GM23248 (cell line): Measurements from ENCODE around the gene FAM117B. TPM values are rescaled to one million over a fixed set of nuclear protein-coding genes. Genes with fewer than 3 reads are reported as not detected.
A peak's percentile ranks its signal among the peaks of the same experiment; 100 is the strongest.

Experiments used
- DNase-seq: peaks from one replicate; pipeline ENCODE4 v3.0.0-alpha.2; 2015
- H2AFZ ChIP-seq: fragments of 200-600 bp; sonication (generic); 2 replicates; pipeline ENCODE4 v1.6.1; 2016; ENCODE audit warnings: antibody characterized with exemption
- H3F3A ChIP-seq: fragments of 200-600 bp; sonication (generic); 2 replicates; pipeline ENCODE4 v1.6.1; 2016; ENCODE audit warnings: mild to moderate bottlenecking, antibody characterized with exemption, mixed run types; ENCODE audit not compliant: insufficient read depth
- H3K27ac ChIP-seq: fragments of 200-600 bp; sonication (generic); 2 replicates; pipeline ENCODE4 v1.5.1; 2016; ENCODE audit warnings: mild to moderate bottlenecking
- H3K27me3 ChIP-seq: fragments of 200-600 bp; sonication (generic); replicated peaks from 2 replicates; pipeline ENCODE4 v1.6.1; 2016; ENCODE audit warnings: mild to moderate bottlenecking; ENCODE audit not compliant: insufficient read depth
- H3K36me3 ChIP-seq: fragments of 200-600 bp; sonication (generic); 2 replicates; pipeline ENCODE4 v1.6.1; 2016; ENCODE audit warnings: low read depth, mild to moderate bottlenecking
- H3K4me1 ChIP-seq: fragments of 200-600 bp; sonication (generic); 2 replicates; pipeline ENCODE4 v1.6.1; 2016; ENCODE audit warnings: mild to moderate bottlenecking; ENCODE audit not compliant: insufficient read depth
- H3K4me2 ChIP-seq: fragments of 200-600 bp; sonication (generic); one replicate; pipeline ENCODE4 v1.6.1; 2016; ENCODE audit warnings: mild to moderate bottlenecking; ENCODE audit not compliant: unreplicated experiment
- H3K4me3 ChIP-seq: fragments of 200-600 bp; sonication (generic); 2 replicates; pipeline ENCODE4 v1.5.1; 2016; ENCODE audit warnings: mild to moderate bottlenecking
- H3K79me2 ChIP-seq: fragments of 200-600 bp; sonication (generic); 2 replicates; pipeline ENCODE4 v1.6.1; 2016; ENCODE audit warnings: mild to moderate bottlenecking; ENCODE audit not compliant: insufficient read depth
- H3K9ac ChIP-seq: fragments of 200-600 bp; sonication (generic); 2 replicates; pipeline ENCODE4 v1.6.1; 2016; ENCODE audit warnings: mild to moderate bottlenecking
- H3K9me2 ChIP-seq: fragments of 200-600 bp; sonication (generic); 2 replicates; pipeline ENCODE4 v1.6.1; 2016; ENCODE audit warnings: mixed run types, mild to moderate bottlenecking, moderate library complexity; ENCODE audit not compliant: insufficient read depth
- H3K9me3 ChIP-seq: fragments of 200-600 bp; sonication (generic); one replicate; pipeline ENCODE4 v1.6.1; 2017; ENCODE audit warnings: low read depth
- H4K20me1 ChIP-seq: fragments of 200-600 bp; sonication (generic); 2 replicates; pipeline ENCODE4 v1.6.0; 2016; ENCODE audit not compliant: insufficient read depth
- EZH2 ChIP-seq: fragments of 200-600 bp; sonication (generic); IDR thresholded peaks from 2 replicates; pipeline ENCODE4 v1.6.1; 2018; ENCODE audit warnings: antibody characterized with exemption, mild to moderate bottlenecking; ENCODE audit not compliant: insufficient read depth, poor library complexity, severe bottlenecking
- EZH2phosphoT487 ChIP-seq: fragments of 200-600 bp; sonication (generic); IDR thresholded peaks from 2 replicates; pipeline ENCODE4 v1.6.1; 2018; ENCODE audit warnings: antibody characterized with exemption, moderate library complexity, mild to moderate bottlenecking, low read depth; ENCODE audit not compliant: insufficient read depth
- WGBS, 2 experiments: methylation state at CpG; one replicate each; pipeline ENCODE4 v1.1.6; 2015 to 2017; ENCODE audit warnings: low lambda C conversion rate in 2 of 2, low coverage in 1 of 2; ENCODE audit errors: missing lambda C conversion rate in 2 of 2; 5-methylcytosine and 5-hydroxymethylcytosine counted together
- in situ Hi-C: fragments of 300-500 bp; cut with MboI; formaldehyde crosslinking; loops from 2 replicates; pipeline ENCODE4 v1.15.0; 2020
- polyA plus RNA-seq: library from polyadenylated mRNA; unstranded; fragments of >200 nt; fragmentation: Nextera tagmentation; extraction: Ambion mirVana; gene quantifications from 2 replicates; pipeline ENCODE4 v1.2.1, GENCODE V29; 2016
- total RNA-seq: library from RNA; depleted of rRNA; stranded (reverse); fragments of >200 nt; shearing (Covaris generic); gene quantifications from 2 replicates; pipeline ENCODE4 v1.2.3, GENCODE V29; 2014

The FAM117B gene
- total and polyA plus RNA-seq, 2 experiments from 2014 or later = 1.1 to 1.2 TPM

- H4K20me1 ChIP-seq = no peaks in the 10 kb centered on the region
- H3K27ac ChIP-seq = no peak overlapping the region
- no peak overlapping the region for H3K4me2 ChIP-seq
- H3K79me2 ChIP-seq = no peaks in the 10 kb centered on the region
- no peak overlapping the region for H2AFZ ChIP-seq
- H3K9me3 ChIP-seq = no peaks in the 10 kb centered on the region
- H3K4me1 ChIP-seq = 0 out of 2 replicates have a peak, but pooled peaks cover 4% of the 10 kb centered on the region
- in situ Hi-C loops = no loop called here
- no peak for TF ChIP-seq EZH2
- TF ChIP-seq EZH2phosphoT487 = no peak
- peaks cover 7% of the 10 kb centered on the region; the same call in 1 of the 2 replicates for H3F3A ChIP-seq
- H3K9ac ChIP-seq = no peak overlapping the region
- 97% methylated on average over 14 to 19 of the region's 19 CpGs for WGBS, 2 experiments
- H3K27me3 ChIP-seq = no peaks in the 10 kb centered on the region
- no peaks in the 10 kb centered on the region for H3K9me2 ChIP-seq
- DNase-seq = no peak
- H3K36me3 ChIP-seq = no peaks in the 10 kb centered on the region
- H3K4me3 ChIP-seq = no peak overlapping the region
These were observed 1.3 kb upstream of the FAM117B start for GRCh38 chr2:202633470-202633869.

GRCh38 chr2:202635428-202636212 is 851 bp downstream of the FAM117B start:
- Histone ChIP-seq H3K9me2 (no peaks in the 10 kb centered on the region), H3K4me1 (0 out of 2 replicates have a peak, but pooled peaks cover 4% of the 10 kb centered on the region), H3F3A (peaks cover 7% of the 10 kb centered on the region; the same call in 1 of the 2 replicates), H3K9ac (peak overlapping the region; percentile 84), H3K27ac (peak overlapping the region; percentile 15; the same call in 1 of the 2 replicates), H3K79me2 (no peaks in the 10 kb centered on the region), H3K36me3 (no peaks in the 10 kb centered on the region), H2AFZ (peak overlapping the region; percentile 99), H3K4me2 (peak overlapping the region; percentile 53), H4K20me1 (no peaks in the 10 kb centered on the region), H3K4me3 (peak overlapping the region; percentile 97), H3K27me3 (no peaks in the 10 kb centered on the region), H3K9me3 (no peaks in the 10 kb centered on the region)
- in situ Hi-C loops = no loop called here
- peak; percentile 86 for DNase-seq
- no peak for TF ChIP-seq EZH2
- TF ChIP-seq EZH2phosphoT487 = no peak
- WGBS, 2 experiments = 1% methylated on average over 41 to 49 of the region's 92 CpGs

- Histone ChIP-seq H2AFZ (peak overlapping the region; percentile 90), H3K79me2 (no peaks in the 10 kb centered on the region), H3F3A (peaks cover 7% of the 10 kb centered on the region; the same call in 1 of the 2 replicates), H3K9me3 (no peaks in the 10 kb centered on the region), H3K27me3 (no peaks in the 10 kb centered on the region), H3K9me2 (no peaks in the 10 kb centered on the region), H3K4me1 (0 out of 2 replicates have a peak, but pooled peaks cover 4% of the 10 kb centered on the region), H3K9ac (peak overlapping the region; percentile 50), H3K36me3 (no peaks in the 10 kb centered on the region), H4K20me1 (no peaks in the 10 kb centered on the region), H3K4me2 (peak overlapping the region; percentile 53), H3K4me3 (peak overlapping the region; percentile 97), H3K27ac (peak overlapping the region; percentile 15; the same call in 1 of the 2 replicates)
- WGBS, 2 experiments = 3 to 6% methylated on average over 2 of the region's 2 CpGs
- in situ Hi-C loops = no loop called here
- DNase-seq = no peak
- TF ChIP-seq EZH2phosphoT487 = no peak
- no peak for TF ChIP-seq EZH2
These were observed 1.4 kb downstream of the FAM117B start for GRCh38 chr2:202636213-202636513.

- H3K9ac ChIP-seq = no peak overlapping the region
- no peak for DNase-seq
- no peaks in the 10 kb centered on the region for H3K79me2 ChIP-seq
- no peak overlapping the region for H3K4me3 ChIP-seq
- no peak overlapping the region for H3K27ac ChIP-seq
- peaks cover 7% of the 10 kb centered on the region; the same call in 1 of the 2 replicates for H3F3A ChIP-seq
- H3K36me3 ChIP-seq = no peaks in the 10 kb centered on the region
- no peak overlapping the region for H2AFZ ChIP-seq
- no peaks in the 10 kb centered on the region for H3K9me2 ChIP-seq
- H3K27me3 ChIP-seq = no peaks in the 10 kb centered on the region
- TF ChIP-seq EZH2 (no peak), EZH2phosphoT487 (no peak)
- in situ Hi-C loops = no loop called here
- H3K4me2 ChIP-seq = no peak overlapping the region
- 89 to 90% methylated on average over 6 of the region's 6 CpGs for WGBS, 2 experiments
- H3K4me1 ChIP-seq = 0 out of 2 replicates have a peak, but pooled peaks cover 4% of the 10 kb centered on the region
- no peaks in the 10 kb centered on the region for H4K20me1 ChIP-seq
- H3K9me3 ChIP-seq = no peaks in the 10 kb centered on the region
These were observed 4.0 kb downstream of the FAM117B start for GRCh38 chr2:202638721-202639120.
